Stomach (tissue), 9 donors: ENCODE data around the gene TGFBR2. TPM values are rescaled to one million over a fixed set of nuclear protein-coding genes. Genes with fewer than 3 reads are reported as not detected.

Experiments
- DNase-seq, 2 donors: peaks; one replicate each; pipeline versions ENCODE4 v3.0.0 to v3.0.0-alpha.2; 2013 to 2019
- H3K27ac ChIP-seq, 5 donors: fragments of 200-600 bp in 4 of 5; sonication (generic) in 4 of 5; one replicate each; pipeline ENCODE4 v1.5.1; 2013 to 2019; ENCODE audit warnings: mild to moderate bottlenecking in 1 of 5, moderate library complexity in 1 of 5
- H3K27me3 ChIP-seq, 3 donors: fragments of 200-600 bp; sonication (generic); one replicate each; pipeline ENCODE4 v1.5.1; 2017 to 2019; ENCODE audit warnings: mixed run types in 1 of 3
- H3K36me3 ChIP-seq, 4 donors: fragments of 200-600 bp; sonication (generic); 1 replicate in 3 of 4; 2 replicates in 1 of 4; pipeline ENCODE4 v1.5.1; 2016 to 2019
- H3K4me1 ChIP-seq, 4 donors: fragments of 200-600 bp; sonication (generic); one replicate each; pipeline ENCODE4 v1.5.1; 2016 to 2019
- H3K4me3 ChIP-seq, 4 donors: fragments of 200-600 bp; sonication (generic) in 3 of 4; one replicate each; pipeline ENCODE4 v1.5.1; 2016 to 2019; ENCODE audit warnings: mild to moderate bottlenecking in 1 of 4
- H3K9me3 ChIP-seq, 4 donors: fragments of 200-600 bp; sonication (generic); one replicate each; pipeline ENCODE4 v1.5.1; 2016 to 2019
- CTCF ChIP-seq, 7 experiments: fragments of 450-650 bp in 4 of 7; fragments of 200-600 bp in 3 of 7; sonication (generic) in 3 of 7; IDR thresholded peaks; one replicate each; pipeline ENCODE4 v1.5.1; 2016 to 2019; ENCODE audit warnings: antibody characterized with exemption in 7 of 7, control low read depth in 2 of 7, mild to moderate bottlenecking in 1 of 7
- EP300 ChIP-seq: sonication (generic); formaldehyde crosslinking; IDR thresholded peaks from one replicate; pipeline ENCODE4 v1.6.1; 2017; ENCODE audit warnings: antibody characterized with exemption
- POLR2A ChIP-seq, 4 donors: fragments of 450-650 bp; IDR thresholded peaks; one replicate each; pipeline ENCODE4 v1.6.1; 2016; ENCODE audit warnings: antibody characterized with exemption in 4 of 4, control low read depth in 2 of 4, mild to moderate bottlenecking in 1 of 4, moderate library complexity in 1 of 4
- POLR2AphosphoS5 ChIP-seq, 3 donors: sonication (generic); formaldehyde crosslinking; IDR thresholded peaks; one replicate each; pipeline ENCODE4 v1.6.1; 2016; ENCODE audit warnings: antibody characterized with exemption in 3 of 3
- WGBS, 5 donors: extraction: QIAGEN DNeasy Blood & Tissue Kit in 3 of 5; methylation state at CpG; one replicate each; pipeline versions ENCODE4 v1.1.5 to v1.1.7; 2013 to 2018; 5-methylcytosine and 5-hydroxymethylcytosine counted together
- intact Hi-C: fragments of 100-400 bp; cut with DNase I; formaldehyde crosslinking; loops from one replicate; pipeline ENCODE4 v1.15.1; 2023; ENCODE audit warnings: low total_unique reads
- polyA plus RNA-seq, 3 donors: library from polyadenylated mRNA; stranded (reverse); fragments of 200-250 nt; gene quantifications; one replicate each; pipeline ENCODE4 v1.2.3, GENCODE V29; 2013
- total RNA-seq, 5 donors: library from RNA; depleted of rRNA; stranded (reverse); fragments of >200 nt; gene quantifications; one replicate each; pipeline versions ENCODE4 v1.1.0 to v1.2.3, GENCODE V29; 2014 to 2016
- donor health status: healthy with polysubstance abuse.
- donor health status: Bipolar disorder and iron deficiency.
- donor health status: healthy.

Gene TGFBR2
- total and polyA plus RNA-seq, 8 donors: 13.7 to 115 (median 66.3) TPM

GRCh38 chr3:30638685-30639412 lies 32.4 kb downstream of the TGFBR2 start:
- DNase-seq: no peak
- Histone ChIP-seq H3K4me1 (peaks cover 43 to 100% (median 72%) of the 10 kb centered on the region in 4 donors), H3K4me3 (no peak overlapping the region), H3K27me3 (no peaks in the 10 kb centered on the region), H3K9me3 (no peaks in the 10 kb centered on the region), H3K36me3 (peaks cover 0 to 4% (median 0%) of the 10 kb centered on the region in 4 donors), H3K27ac (peak overlapping the region in 3 of 5 donors; percentile 23 to 41 (median 37))
- 41 to 69% (median 56%) methylated on average over 4 of the region's 4 CpGs for WGBS, 5 donors
- intact Hi-C loops: no loop called here
- TF ChIP-seq POLR2A (IDR thresholded peaks at IDR 0.05): no peak
- no peak for TF ChIP-seq EP300
- TF ChIP-seq POLR2AphosphoS5 (IDR thresholded peaks at IDR 0.05): no peak
- no peak for TF ChIP-seq CTCF (IDR thresholded peaks at IDR 0.05)

- Histone ChIP-seq H3K9me3 (no peaks in the 10 kb centered on the region), H3K27me3 (no peaks in the 10 kb centered on the region), H3K4me1 (peaks cover 42 to 100% (median 71%) of the 10 kb centered on the region in 4 donors), H3K36me3 (peaks cover 0 to 7% (median 3%) of the 10 kb centered on the region in 4 donors), H3K4me3 (no peak overlapping the region), H3K27ac (no peak overlapping the region)
- 64 to 88% (median 78%) methylated on average over 1 of the region's 1 CpG for WGBS, 5 donors
- no peak for DNase-seq
- intact Hi-C loops: no loop called here
- no peak for TF ChIP-seq CTCF (IDR thresholded peaks at IDR 0.05)
- TF ChIP-seq POLR2AphosphoS5 (IDR thresholded peaks at IDR 0.05): no peak
- no peak for TF ChIP-seq EP300
- TF ChIP-seq POLR2A (IDR thresholded peaks at IDR 0.05): no peak
Measured at GRCh38 chr3:30639937-30640336, 33.5 kb downstream of the TGFBR2 start.

- Histone ChIP-seq H3K4me3 (no peak overlapping the region), H3K36me3 (peaks cover 8 to 16% (median 12%) of the 10 kb centered on the region in 4 donors), H3K27me3 (no peaks in the 10 kb centered on the region), H3K27ac (peak overlapping the region in 3 of 5 donors; percentile 3 to 73 (median 34)), H3K4me1 (peaks cover 39 to 100% (median 64%) of the 10 kb centered on the region in 4 donors), H3K9me3 (no peaks in the 10 kb centered on the region)
- TF ChIP-seq CTCF (IDR thresholded peaks at IDR 0.05) (no peak), POLR2A (IDR thresholded peaks at IDR 0.05) (no peak), POLR2AphosphoS5 (IDR thresholded peaks at IDR 0.05) (no peak), EP300 (no peak)
- DNase-seq: no peak
- 64 to 77% (median 74%) methylated on average over 5 of the region's 5 CpGs for WGBS, 5 donors
- intact Hi-C loops: no loop called here
Measured at GRCh38 chr3:30640851-30641250, 34.5 kb downstream of the TGFBR2 start.

- intact Hi-C loops: no loop called here
- Histone ChIP-seq H3K27me3 (no peaks in the 10 kb centered on the region), H3K4me1 (peaks cover 39 to 100% (median 67%) of the 10 kb centered on the region in 4 donors), H3K4me3 (no peak overlapping the region), H3K9me3 (no peaks in the 10 kb centered on the region), H3K27ac (peak overlapping the region in 4 of 5 donors; percentile 1 to 73 (median 47)), H3K36me3 (peaks cover 16 to 24% (median 20%) of the 10 kb centered on the region in 4 donors)
- WGBS, 5 donors: 71 to 84% (median 76%) methylated on average over 7 of the region's 7 CpGs
- TF ChIP-seq POLR2A (IDR thresholded peaks at IDR 0.05) (no peak), EP300 (no peak), POLR2AphosphoS5 (IDR thresholded peaks at IDR 0.05) (no peak), CTCF (IDR thresholded peaks at IDR 0.05) (no peak)
- no peak for DNase-seq
Measured at GRCh38 chr3:30641416-30642251, 35.2 kb downstream of the TGFBR2 start.
